Cardiac fibroblast (primary cell): ENCODE results near the gene KLHL30.

ENCODE experiments used
- DNase-seq, 2 donors: peaks; one replicate each; pipeline versions ENCODE4 v3.0.0 to v3.0.0-alpha.2; 2010; ENCODE audit warnings: low read depth in 2 of 2
- H3K4me3 ChIP-seq, 2 donors: replicated peaks in 1 of 2; 1 replicate in 1 of 2; 2 replicates in 1 of 2; pipeline ENCODE4 v1.5.1; 2011; ENCODE audit warnings: low read depth in 2 of 2, low read length in 2 of 2, mild to moderate bottlenecking in 2 of 2, moderate library complexity in 1 of 2
- CTCF ChIP-seq: IDR thresholded peaks from one replicate; pipeline ENCODE4 v1.5.1; 2011; ENCODE audit warnings: low read depth, mild to moderate bottlenecking, low read length, inconsistent platforms

The KLHL30 gene

DNA sequence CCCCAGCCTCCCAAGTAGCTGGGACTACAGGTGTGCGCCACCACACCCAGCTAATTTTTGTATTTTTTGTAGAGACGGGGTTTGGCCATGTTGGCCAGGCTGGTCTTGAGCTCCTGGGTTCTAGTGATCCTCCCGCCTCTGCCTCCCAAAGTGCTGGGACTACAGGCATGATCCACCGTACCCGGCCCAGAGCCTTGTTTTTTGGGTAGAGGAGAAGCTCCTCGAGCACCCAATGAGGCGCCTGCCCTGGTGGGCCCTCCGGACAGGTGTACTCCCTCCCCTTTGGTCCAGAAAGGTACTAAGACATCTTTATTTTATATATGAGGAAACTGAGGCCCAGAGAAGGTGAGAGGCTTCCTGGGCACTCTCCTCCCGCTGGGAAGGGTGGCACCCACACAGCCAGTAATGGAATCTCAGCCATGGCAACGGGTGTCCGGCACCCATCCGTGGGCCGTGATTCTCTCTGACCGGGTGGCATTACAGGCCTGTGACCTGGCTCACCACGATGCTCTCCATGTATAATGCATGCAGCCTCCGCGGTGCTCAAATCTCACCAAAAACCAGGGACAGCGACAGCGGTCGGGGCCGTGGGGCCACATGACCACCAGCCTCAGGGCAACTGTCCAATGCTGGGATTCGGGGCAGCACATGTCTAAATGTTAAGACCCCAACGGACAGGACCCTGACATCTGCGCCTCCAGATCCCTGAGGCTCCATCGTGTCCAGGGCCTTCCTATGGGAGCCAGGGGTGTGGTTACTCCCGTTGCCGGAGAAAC is 16.8 kb upstream of the KLHL30 start:
- no peak for TF ChIP-seq CTCF
- H3K4me3 ChIP-seq = no peak overlapping the region
- DNase-seq = no peak

- no peak overlapping the region for H3K4me3 ChIP-seq
- TF ChIP-seq CTCF = no peak
- DNase-seq = no peak
Observed at GRCh38 chr2:238122287-238123217, 15.9 kb upstream of the KLHL30 start.

DNA sequence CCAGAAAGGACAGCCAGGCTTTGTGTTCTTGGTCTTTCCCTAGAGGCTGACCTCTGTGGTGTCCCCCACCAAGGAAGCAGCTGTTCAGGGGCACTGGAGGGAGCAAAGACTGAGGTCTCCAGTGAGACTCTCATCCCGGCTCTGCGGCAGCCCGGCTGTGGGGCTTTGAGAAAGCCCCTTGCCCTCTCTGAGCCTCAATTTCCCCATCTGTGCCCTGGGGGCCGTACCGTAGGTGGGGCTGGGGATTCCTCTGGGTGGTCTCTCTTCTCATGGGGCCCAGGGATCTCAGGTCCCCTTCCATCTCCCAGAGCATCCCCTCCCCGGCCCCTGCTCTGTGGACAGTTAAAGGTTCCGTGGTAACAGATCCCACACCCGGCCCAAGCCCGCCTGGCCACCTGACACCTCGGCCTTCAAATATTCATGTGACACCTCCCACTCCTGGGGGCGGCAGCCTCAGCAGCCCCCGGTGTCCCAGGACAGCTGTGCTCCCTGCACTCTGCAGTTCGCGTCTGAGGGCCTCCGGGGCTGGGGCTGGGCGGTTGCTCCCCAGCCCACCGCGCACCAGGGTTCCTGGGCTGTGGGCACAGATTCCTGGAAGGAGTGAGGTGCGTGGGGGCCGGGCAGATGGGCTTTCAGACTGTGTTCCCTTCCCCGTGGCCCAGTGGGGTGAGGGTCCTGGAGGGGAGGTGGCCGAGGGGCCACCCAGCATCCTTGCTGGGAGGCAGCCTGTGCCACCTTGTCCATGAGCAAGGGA is 15.1 kb upstream of the KLHL30 start:
- H3K4me3 ChIP-seq = no peak overlapping the region
- DNase-seq = no peak
- TF ChIP-seq CTCF = no peak

GRCh38 chr2:238123991-238124470 is 14.4 kb upstream of the KLHL30 start:
- no peak for TF ChIP-seq CTCF
- no peak for DNase-seq
- no peak overlapping the region for H3K4me3 ChIP-seq

DNA sequence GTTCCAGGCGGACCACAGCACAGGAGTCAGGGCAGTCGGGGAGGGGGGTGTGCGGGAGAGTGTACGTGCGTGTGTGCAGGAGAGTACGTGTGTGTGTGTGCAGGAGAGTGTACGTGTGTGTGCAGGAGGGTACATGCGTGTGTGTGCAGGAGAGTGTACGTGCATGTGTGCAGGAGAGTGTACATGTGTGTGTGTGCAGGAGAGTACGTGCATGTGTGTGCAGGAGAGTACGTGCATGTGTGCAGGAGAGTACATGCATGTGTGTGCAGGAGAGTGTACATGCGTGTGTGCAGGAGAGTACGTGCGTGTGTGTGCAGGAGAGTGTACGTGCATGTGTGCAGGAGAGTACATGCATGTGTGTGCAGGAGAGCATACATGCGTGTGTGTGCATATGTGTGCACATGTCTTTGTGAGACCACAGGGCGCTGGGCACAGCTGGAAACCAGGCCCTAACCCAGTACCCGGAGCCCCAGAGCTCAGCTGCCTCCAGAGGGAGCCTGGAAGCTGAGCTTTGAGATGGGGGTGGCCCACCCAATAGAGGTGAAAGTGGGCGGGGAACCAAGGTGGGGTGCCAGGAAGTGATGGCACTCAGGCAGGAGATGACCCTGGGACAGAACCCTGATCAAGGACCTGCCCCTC is 13.9 kb upstream of the KLHL30 start:
- no peak for DNase-seq

More for the DNA sequence above, 13.9 kb upstream of the KLHL30 start:
- TF ChIP-seq CTCF = no peak
- H3K4me3 ChIP-seq = no peak overlapping the region
